ENCODE measurements around the gene MRPS22.

- TF ChIP-seq POLR2A (IDR thresholded peaks at IDR 0.05) = no peak
- no peak for TF ChIP-seq CTCF (IDR thresholded peaks at IDR 0.05)
These were observed 37.7 kb upstream of the MRPS22 start for GRCh38 chr3:139306078-139306477.

Measured in testis (tissue), 2 donors.